DMS153 (cell line): ENCODE results near the gene TNFRSF17.

Source experiments
- DNase-seq: peaks from one replicate; lab custom pipeline; 2025; lab: John Stamatoyannopoulos, UW

TNFRSF17 gene

DNA sequence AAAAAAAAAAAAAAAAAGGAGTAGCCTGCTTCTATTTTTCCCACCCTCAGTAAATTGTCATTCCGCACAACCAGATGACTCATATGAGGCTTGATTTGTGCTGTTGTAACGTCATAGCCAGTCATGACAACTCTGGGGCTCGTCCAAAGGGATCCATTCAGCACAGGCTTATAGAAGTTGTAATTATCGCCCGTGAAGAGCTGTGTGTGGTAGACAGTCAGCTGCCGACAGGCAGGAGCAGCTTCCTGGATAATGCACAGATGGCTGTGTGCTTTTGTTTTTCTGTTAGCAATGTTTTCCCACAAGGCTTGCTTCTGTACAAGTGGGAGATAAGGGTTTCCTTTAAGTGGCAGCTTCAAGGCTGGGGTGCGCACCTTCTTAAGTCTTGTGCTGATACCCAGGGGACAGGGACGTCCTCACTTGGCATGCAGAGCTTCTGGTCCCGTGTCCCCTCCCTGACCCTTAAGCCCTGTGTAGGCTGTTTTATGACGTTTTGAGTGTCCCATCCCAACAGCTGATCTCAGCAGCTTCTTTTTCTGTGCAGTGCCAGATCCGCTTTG, 37.5 kb downstream of the TNFRSF17 start:
- DNase-seq = peak; percentile 86

DNA sequence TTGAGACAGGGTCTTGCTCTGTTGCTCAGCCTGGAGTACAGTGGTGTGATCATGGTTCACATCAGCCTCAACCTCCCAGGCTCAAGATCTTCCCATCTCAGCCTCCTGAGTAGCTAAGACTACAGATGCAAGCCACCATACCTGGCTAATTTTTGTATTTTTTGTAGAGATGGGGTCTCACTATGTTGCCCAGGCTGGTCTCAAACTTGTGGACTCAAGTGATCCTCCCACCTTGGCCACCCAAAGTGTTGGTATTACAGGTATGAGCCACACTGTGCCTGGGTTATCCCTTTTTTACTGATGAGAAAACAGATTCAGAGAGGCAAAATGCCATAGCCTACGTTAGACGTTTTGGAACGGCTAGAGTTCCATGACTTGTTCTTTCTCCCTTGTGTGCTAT, 41.6 kb downstream of the TNFRSF17 start:
- no peak for DNase-seq

DNA sequence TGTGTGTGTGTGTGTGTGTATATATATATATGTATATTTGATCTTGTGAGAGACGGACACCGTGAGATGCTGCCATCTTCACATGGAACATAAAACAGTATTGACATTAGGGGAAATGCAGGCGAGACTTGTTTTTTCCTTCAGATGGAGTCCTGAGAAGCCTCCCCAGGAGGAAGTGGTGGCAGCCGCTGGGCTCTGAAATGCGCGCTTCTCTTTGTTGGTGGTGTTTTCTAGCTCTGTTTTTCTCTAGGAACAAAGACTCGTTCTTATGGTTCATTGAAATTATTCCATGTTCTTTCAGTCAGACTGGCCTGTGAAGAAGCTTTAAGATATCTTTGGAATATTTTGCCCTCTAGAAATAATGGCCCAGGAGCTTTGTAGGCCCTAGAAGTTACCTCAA, 44.5 kb downstream of the TNFRSF17 start:
- DNase-seq = no peak

DNA sequence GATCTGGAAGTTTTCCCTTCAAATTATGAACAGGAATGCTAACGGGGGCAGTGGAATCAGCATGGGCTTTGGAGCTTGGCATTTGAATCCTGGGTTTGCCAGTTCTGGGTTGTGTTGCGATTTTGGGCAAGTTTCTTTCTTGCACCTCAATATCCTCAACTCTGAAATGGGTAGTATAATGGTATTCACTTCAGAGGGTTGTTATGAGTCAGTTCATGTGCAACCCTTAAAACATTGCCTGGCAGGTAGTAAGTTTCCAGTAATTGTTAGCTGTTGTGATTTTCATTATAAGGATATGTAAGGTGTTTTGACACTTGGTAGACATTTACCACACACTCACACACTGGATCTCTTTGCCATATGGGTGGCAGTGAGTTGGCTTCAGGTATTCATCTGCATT, 44.9 kb downstream of the TNFRSF17 start:
- no peak for DNase-seq

DNA sequence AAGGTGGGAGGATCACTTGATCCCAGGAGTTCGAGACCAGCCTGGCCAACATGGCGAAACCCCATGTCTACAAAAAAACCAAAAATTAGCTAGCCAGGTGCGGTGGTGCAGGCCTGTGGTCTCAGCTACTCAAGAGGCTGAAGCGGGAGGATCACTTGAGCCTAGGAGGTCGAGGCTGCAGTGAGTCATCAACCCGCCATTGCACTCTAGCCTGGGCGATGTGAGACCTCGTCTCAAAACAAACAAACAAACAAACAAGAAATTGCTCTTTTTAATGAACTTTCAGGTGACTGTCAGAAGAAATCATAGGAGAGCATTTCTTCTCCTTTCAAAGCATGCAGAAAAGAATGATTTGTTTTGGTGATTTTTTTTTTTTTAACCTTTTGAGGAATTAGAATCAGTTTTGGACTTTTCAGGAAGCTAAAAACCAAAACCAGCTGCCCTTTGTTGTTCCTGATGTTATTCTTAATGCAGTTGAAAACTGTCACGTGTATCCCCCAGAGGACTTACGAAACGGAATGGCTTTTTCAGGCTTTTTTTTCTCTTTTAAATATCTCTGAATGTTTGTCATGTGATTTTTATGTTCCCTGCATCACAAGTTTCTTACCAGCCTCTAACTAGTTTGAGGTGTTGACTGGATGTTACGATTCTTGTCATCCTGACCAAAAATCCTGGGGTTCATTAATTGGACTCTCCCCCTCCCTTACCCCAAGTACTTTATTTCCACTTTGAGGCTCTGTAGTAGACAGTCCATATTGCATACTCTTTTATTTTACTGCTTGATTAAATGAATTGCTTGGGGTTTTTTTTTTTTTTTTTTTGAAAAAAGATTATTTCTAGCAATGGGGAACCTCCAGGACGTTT, 45.6 kb downstream of the TNFRSF17 start:
- no peak for DNase-seq

DNA sequence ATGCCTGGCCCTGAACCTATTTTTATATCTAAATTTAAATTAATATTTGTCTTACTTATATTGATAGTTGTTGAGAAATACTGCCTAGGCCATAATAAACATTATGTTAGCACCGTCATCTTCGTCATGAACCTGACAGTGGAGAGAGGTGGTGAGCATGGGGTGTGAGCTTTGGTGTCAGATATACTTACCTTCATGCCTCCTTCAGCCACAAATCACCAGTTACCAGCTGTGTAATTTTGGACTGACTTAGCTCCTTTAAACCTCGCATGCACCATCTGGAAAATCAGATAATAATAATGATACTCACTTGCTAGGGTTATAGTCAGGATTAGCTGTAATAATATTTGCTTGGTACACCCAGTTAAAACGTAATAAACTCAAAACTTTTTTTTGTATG, 46.6 kb downstream of the TNFRSF17 start:
- DNase-seq = no peak

DNA sequence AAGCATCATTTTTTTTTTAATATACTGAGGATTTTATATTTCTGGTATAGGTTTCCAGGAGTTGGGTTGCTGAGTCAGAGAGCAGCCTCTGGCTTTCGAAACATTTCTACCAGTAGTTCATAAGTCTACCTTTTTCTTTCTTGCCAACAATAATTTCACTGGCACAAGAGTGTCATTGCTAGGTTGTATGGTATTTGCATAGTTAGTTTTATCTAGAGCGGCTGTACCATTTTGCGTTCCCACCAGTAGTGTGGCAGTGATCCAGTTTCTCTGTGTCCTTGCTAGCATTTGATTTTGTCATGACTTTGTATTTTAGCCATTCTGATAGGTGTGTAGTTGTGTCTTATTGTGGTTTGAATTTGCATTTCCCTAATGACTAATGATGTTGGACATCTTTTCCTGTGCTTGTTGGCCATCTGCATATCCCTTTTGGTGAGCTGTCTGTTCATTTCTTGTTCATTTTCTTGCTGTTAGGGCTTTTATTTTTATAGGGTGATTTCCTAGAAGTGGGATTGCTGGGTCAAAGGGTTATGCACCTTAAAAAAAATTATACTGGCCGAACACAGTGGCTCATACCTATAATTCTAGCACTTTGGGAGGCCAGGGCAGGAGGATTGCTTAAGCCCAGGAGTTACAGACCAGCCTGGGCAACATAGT, 51.4 kb downstream of the TNFRSF17 start:
- no peak for DNase-seq

DNA sequence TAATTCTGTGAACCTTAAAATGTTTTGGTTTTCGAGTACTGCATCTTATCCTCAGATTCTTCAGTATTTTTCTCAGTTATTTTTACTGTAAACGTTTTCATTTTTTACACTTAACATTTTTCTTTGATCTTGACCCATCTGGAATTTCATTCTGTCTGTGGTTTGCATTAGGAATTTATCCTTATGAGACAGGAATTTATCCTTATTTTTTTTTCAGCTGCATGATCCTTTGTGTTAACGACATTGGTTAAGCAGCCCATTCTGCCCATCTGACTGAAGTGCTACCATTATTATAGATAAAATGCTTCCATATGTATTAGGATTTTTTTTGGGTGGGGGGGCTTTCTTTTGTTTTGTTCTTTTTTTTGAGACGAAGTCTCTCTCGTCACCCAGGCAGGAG, 52.5 kb downstream of the TNFRSF17 start:
- DNase-seq = no peak
